ENCODE data around the gene ESPL1.
"Not testable (repeated sequence)": the region's sequence is repeated elsewhere in the genome, so short reads cannot be mapped to it uniquely, and the experiment has no call there.

ESPL1 gene

GRCh38 chr12:53300187-53300586, 32.1 kb downstream of the ESPL1 start:
- peak; percentile 28 to 68 for DNase-seq

DNA sequence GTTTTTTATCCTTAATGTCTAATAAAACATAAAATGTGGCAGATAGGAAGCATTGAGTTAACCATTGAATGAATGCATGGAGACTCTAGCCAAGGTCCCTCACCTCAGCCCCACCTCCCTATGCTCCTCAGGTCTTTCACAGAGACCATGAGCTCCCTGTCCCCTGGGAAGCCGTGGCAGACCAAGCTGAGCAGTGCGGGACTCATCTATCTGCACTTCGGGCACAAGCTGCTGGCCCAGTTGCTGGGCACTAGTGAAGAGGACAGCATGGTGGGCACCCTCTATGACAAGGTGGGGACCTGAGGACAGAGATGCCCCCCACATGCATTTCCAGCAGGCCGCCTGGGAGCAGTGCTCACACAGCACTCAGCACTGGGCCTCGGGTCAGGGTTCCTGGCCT, 34.8 kb downstream of the ESPL1 start:
- DNase-seq: no peak

GRCh38 chr12:53306826-53307225, 38.7 kb downstream of the ESPL1 start:
- no peak for DNase-seq

DNA sequence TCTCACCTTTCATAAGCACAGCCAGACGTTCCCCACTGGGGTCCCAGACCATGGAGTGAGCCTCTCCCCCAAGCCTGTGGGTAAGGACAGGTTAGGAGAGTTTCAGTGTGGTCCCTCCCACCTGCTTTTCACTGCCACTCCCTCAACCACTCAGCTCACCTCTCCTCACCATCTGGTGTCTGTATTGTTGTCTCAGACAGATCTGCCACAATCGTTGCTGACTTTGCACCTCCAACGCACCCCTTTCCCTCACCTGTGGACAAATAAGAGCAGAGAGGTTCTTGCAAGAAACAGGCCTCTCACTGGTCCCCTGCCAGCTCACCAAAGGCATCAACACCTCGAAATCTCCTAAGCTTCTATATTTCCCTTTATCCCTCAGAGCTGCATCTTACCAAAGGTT, 40.2 kb downstream of the ESPL1 start:
- DNase-seq: no peak

DNA sequence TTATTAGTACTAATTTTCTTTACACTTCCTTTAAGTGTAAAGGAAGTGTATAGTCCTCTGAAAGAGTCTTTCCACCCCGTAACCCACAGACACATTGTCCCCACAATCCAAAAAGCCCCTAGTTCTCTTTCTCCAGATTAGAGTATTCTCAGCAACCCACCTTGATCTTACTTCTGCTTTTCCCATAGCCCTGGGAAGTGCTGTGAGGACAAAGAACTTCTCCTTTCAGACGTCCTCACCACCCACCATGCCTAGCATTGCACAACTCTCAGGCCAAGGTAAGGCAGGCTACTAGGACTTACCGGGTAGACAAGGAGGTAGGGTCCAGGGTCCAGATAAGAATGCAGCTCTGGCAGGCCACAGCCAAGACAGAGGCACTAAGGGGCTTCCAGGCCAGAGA, 45.9 kb downstream of the ESPL1 start:
- peak; percentile 28 to 55 for DNase-seq

DNA sequence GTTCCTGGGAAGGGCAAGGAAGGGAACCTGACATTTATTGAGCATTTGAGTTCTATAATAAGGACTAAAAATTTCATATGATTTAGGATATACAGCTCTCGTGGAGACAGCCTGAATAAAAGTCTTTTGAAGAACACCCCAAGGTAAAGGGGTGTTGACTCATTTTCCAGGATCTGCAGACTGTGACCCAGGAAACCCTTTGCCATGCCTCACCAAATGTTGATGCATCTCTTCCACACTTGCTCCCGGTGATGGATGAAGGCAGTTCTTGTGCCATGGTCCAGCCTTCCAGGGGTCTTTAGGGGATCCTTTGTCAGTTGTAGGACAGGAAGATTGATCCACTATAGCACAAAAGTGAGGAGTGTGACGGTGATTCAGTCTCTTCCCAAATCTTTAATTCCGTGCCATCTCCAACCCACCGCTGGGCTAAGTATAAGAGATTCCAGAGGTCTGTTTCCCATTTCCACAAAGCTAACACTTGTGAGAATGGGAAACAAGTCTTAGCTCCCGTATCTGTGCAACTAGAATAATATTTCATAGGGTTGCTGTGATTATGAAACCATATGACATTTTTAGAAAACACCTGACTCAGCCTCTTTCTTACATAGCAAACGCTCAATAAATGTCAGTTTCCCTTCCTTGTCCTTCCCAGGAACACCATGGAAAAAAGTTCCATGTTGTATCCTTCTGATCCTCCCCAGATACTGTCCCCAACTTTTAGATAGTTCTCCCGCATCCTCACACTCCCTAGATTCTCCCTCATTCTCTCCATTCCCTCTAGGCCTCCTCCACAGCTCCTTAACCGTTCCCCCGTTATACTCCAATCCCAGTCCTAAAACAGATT, 52.5 kb downstream of the ESPL1 start:
- DNase-seq: no peak

- DNase-seq: peak; percentile 44 to 49
Measured at GRCh38 chr12:53324113-53324778, 56.1 kb downstream of the ESPL1 start.

GRCh38 chr12:53324779-53325510, 56.8 kb downstream of the ESPL1 start:
- peak; percentile 84 to 88 for DNase-seq

DNA sequence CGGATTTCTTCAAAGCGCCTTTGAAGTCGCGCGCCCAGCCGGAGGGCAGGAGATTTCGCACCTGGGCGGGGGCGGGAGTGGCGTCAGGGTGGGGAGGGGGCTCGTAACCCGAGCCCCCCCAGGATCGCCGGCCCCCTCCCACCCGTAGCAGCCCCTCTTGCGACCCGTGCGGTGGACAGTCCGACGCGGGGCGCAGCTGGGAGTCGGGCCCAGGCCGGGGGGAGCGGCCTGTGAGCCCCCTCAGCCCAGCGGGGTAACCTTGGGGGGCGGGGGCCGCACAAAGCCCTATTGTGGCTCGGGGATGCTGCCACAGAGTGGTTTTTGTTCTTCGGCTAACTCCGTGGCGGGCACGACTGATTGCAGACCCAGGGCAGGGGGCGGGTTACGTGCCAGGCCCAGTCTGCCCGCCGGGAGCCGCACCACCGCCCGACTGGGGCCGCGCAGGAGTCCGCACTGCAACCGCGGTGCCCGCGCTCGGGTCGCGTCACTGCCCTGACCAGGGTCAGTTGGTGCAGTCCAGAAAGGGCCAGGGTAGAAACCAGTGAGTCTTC, 57.5 kb downstream of the ESPL1 start:
- peak in 1 of 2 donors; percentile 19 for DNase-seq

GRCh38 chr12:53326460-53327185, 58.5 kb downstream of the ESPL1 start:
- DNase-seq: no peak

GRCh38 chr12:53327435-53328042, 59.4 kb downstream of the ESPL1 start:
- peak; percentile 18 to 37 for DNase-seq

DNA sequence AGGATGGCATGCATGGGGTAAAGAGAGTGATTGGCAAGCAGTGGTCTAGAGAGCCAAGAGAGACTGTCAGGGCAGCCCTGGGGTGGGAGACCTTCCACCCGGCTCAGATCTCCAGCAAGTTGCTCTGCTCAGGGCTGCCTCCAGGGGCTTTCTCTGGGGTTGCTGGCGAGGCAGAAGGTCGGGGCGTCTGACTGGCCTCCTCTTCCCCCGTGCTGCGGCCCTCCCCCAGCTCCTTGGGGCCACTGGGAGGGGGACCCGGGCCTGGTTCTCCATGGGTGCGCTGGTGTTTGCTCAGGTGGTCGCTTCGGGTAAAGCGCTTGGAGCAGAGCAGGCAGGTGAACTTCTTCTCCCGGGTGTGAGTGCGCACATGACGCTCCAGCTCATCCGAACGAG, 59.9 kb downstream of the ESPL1 start:
- DNase-seq: no peak

DNA sequence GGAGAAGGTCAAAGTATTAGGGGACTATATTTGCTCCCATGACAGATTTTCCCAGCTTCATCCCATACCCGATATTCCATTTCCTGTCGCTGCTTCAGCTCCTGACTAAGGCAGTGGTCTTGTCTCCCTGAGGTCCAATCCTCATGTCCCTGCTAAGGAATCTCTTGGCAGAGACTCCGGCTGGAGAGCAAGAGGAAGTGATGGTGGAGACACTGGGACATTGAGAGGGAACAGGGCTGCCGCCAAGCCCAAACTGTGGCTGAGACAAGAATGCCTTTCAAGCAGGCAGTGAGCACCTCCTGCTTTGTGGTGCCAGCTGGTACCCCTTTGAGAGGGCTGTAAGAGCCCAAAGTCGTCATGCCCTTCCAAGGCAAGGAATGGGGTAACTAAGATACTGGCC, 62.6 kb downstream of the ESPL1 start:
- no peak for DNase-seq

GRCh38 chr12:53332339-53332738, 64.2 kb downstream of the ESPL1 start:
- not testable (repeated sequence) for DNase-seq

GRCh38 chr12:53332744-53333143, 64.6 kb downstream of the ESPL1 start:
- DNase-seq: no peak

GRCh38 chr12:53333289-53333688, 65.2 kb downstream of the ESPL1 start:
- no peak for DNase-seq

- DNase-seq: no peak
Measured at GRCh38 chr12:53333845-53334244, 65.7 kb downstream of the ESPL1 start.

GRCh38 chr12:53334822-53335221, 66.7 kb downstream of the ESPL1 start:
- no peak for DNase-seq

DNA sequence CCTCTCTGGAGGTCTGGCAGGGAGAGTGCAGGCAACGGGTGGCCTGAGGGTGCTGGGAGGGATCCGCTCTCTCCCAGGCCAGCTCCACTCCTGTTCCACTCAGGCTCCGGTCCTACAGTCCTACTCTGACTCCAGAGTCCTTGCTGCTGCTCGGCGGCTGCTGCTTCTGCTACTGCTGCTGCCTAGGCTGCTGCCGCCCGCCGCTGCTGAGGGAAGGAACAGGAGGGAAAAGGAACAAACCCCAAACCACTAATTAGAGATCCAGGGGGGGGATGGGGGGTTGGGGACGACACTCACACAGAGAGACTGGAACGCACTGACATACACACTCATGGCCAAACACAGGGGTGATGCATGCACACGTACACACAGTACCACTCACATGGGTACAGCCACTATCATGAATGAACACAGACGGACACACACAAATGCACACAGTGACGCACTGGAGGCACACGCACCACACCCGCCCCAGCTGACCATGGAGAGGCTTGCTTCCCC, 68.1 kb downstream of the ESPL1 start, which contains the start of gene SP7:
Gene SP7 (minus strand): TSS at position 174 of the 501 bp plus-strand sequence. CDS start 708 bp downstream, outside the sequence.
- peak in 1 of 2 donors; percentile 44 for DNase-seq

GRCh38 chr12:53338017-53338416, 69.9 kb downstream of the ESPL1 start:
- no peak for DNase-seq

- DNase-seq: no peak
Measured at GRCh38 chr12:53338916-53339315, 70.8 kb downstream of the ESPL1 start.

DNA sequence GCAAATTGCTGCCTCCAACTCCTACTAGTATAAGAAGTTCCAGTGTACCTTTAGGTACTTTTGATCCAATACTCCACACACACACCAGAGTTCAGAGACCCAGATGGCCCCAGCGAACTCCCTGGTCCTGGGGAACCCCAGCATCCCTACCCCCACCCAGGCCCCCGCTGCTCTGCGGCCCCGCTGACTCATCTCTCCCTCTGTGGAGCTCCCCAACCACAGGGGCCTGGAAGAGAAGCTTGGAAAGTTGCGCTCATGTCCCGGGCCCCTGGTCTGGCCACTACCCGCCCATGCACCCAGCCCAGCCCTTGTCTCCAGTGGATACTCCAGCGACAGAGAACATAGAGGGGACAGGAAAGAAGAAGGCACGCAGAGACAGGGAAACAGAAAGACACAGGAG, 72.3 kb downstream of the ESPL1 start:
- no peak for DNase-seq

All from inflammatory macrophage (primary cell).